Stimulated activated CD8-positive, alpha-beta memory T cell treated with anti-CD3 and anti-CD28 coated beads, Interleukin-7, amount 100 ng/mL, for 24 hours (primary cell): ENCODE measurements around the gene PITPNM1.
"Not testable (repeated sequence)": the region's sequence is repeated elsewhere in the genome, so short reads cannot be mapped to it uniquely, and the experiment has no call there.

Experiments used
- DNase-seq: peaks from one replicate; pipeline ENCODE4 v3.0.0-alpha.2; 2020; ENCODE audit warnings: low read depth

PITPNM1 gene

DNA sequence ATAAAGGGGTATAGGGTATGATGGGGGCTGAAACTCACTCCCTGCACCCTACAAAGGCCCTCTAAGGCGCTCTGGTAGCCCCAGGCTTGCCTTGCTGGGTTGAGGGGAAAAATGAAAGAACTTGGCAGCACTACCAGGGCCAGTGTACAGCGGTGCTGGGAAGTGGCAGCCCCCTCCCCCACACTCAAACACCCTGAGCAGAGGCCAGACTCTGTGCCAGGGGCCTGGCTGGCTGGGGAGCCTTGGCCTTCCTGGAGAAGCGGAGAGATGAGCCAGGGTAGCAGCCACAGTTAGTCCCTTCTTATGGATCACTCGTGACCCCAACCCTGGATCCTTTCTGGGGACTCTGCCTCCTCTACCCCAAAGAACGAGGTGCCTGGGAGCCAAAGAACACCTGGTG is 38.8 kb downstream of the PITPNM1 start:
- DNase-seq: no peak

DNA sequence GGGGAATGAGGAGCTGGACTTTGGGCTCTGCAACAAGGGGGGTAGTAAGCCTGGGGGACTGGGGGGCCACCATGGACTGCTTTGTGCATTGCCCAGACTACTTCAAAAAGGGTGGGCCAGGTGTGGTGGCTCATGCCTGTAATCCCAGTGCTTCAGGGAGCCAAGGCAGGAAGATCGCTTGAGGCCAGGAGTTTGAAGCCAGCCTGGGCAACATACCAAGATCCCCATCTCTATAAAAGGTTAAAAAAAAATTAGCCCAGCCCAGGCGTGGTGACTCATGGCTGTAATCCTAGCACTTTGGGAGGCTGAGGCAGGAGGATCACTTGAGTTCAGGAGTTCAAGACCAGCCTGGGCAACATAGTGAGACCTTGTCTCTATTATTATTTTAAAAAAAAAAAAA is 39.6 kb downstream of the PITPNM1 start:
- not testable (repeated sequence) for DNase-seq

DNA sequence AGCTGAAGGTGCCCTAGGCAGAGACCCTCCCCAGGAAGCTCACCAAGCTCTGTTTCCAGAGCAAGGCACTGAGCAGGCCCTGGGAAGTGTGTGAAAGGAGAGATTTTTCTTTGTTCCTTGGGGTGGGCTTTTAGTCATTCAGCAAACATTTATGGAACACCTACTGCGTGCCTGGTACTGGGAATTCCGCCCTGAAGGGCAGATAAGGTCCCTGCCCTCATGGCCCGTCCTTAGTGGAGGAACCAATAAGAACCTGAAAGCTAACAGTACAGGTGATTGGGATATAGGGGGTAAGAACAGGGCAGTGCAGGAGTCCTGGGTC is 40.0 kb downstream of the PITPNM1 start:
- no peak for DNase-seq

DNA sequence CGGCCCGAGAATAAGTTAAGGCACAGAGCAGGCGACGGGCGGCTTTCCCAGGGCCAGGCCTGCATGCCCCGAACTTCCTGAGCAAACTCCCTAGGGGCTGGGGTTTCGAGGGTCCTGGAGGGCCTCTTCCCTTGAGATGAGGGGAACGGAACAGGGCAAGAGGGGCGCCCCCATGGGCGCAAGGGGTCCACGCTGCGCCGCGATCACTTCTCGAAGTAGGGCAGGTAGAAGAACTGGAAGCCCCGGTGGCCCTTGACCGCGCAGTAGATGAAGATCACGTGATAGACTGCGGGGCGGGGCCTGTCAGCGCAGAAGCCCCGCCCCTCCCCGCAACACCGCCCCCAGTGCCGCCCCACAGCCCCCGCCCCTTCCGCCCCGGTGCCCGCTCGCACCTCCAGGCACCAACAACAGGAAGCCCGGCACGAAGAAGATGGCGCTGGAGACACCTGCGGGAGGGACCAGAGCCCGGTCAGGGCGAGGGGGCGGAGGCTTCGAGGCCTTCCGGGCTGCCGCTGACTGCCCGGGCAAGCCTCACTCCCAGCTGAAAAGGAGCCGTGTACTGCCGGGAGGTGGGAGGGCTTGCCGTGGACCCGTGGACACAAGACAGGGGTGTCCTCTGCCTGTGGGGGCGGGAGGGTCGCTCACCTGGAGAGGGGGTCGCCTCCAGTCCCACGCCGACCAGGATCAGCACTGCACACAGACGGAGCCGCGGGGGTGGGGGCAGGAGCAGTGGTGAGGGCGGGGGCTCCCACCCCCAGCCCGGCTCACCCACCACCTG is 40.6 kb downstream of the PITPNM1 start:
- DNase-seq: peak; percentile 78

DNA sequence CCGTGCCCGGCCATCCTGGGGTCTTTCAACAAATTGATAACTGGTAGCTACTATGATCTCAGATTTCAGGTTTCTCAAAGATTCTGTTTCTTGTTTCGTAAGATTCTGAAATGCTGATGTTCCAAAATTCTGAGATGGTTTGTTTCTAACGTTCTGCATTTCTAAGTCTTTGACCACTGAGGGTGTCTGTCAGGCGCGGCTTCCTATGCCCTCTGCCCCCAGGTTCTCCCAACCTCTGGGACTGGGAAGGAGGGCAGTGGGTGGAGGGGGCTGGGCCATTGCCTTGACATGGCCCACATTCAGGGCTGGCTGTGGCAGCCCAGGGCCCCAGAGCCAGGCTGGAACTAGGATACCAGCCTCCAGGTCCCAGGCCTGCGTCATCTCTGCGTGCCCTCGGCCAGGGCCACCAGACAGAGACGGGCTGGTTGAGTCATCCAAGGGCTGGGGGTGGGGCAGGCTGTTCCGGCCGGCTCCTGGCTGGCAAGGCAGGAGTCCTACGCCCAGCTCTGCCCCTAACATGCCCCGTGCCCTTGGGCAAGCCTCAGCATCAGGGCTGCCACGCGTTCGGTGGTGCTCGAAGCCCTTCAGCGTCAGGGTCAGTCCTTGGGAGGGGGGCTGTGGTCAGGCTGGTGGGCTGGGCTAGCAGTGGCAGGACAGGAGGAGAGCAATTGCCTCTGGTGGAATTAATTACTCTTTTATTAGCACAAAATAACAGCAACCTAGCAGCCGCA is 41.3 kb downstream of the PITPNM1 start:
- no peak for DNase-seq

DNA sequence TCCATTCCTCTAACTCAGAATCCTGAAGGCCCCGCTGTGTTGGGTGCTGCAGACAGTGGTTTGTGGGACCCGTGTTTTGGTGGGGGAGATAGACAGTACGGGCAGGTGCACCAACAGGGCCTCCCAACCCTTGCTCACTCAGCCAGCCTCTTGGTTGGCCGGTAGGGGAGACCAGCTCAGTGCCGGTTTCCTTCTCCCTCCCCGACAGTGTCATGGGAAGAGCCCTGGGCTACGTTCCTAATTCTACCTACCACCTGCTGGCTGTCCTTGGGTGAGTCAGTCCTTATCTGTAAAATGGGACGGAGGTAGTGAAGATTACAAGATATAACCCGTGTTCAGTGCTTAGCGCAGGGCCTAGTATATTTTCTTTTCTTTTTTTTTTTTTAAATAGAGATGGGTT is 42.0 kb downstream of the PITPNM1 start:
- no peak for DNase-seq

DNA sequence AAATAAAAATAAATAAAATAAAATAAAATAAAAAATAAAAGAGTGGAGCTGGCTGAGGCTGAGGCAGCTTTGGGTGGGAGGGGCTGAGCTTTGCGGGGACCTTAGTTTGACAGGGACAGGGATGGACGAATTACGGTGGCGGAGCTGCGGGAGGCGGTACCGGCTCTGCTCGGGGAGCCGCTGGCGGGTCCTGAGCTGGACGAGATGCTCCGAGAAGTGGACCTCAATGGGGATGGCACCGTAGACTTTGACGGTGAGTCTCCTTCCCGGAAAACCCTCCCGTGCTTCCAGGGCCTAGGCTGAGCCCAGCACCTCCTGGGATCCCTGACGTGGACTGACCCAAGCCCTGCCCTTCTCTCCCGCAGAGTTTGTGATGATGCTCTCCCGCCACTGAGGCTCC is 46.9 kb downstream of the PITPNM1 start:
- no peak for DNase-seq

DNA sequence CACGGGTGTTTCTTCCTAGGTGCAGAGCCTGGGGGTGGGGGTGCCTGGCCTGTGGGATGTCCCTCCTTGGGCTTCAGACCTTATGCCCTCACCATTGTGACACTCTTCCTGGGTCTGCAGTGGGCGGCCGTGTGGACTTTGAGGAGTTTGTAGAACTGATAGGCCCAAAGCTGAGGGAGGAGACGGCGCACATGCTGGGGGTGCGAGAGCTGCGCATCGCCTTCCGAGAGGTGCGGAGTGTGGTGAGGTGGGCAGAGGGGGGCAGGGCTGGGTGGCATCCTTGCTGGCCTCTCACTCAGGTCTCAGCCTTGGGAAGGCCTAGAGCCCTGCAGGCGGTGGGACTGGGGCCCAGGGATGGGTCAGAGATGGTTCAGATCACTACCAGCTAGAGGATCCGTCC is 47.7 kb downstream of the PITPNM1 start:
- no peak for DNase-seq

DNA sequence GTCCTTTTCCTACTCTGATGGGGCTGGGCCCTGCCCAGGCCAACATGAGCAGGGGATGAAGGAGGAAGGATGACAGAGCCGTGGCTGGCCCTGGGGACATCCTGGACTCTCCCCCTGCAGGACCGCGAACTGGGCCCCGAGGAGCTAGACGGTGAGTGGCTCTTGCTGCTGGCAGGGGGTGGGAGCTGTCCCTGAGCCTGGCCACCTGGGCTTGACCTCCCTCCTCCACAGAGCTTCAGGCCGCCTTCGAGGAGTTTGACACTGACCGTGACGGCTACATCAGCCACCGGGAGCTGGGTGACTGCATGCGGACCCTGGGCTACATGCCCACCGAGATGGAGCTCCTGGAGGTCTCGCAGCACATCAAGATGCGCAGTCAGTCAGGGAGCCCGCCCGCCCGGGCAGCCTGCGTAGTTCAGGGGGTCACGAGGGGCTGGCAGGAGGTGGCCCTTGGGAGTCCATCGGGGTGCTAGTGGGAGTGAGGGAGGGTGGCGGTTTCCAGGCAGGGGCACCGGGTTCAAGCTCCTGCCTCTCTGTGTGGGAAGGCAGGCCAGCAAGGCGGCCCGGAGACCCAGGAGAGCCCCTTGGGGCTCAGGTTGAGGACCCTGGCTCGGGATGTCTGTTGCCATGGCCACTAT is 49.0 kb downstream of the PITPNM1 start:
- DNase-seq: no peak

DNA sequence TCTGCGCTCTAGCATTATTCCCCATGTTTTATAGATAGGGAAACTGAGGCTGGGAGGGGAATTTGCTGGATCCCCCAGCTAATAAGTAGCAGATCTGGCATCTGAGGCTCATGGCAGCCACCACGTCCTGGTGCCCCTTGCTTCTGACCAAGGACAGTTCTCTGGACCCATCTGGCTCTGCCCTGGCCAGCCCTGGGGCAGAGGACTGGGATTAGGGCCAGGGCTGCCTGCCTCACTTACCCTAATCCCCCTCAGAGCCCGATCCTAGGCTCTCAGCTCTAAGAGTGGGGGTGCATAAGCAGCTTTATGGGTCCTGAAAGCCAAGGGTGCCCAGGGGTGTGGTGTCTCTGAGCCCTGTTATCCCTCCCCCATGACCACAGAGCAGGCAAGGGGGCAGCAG is 50.1 kb downstream of the PITPNM1 start, which contains the start of gene CABP4:
Gene CABP4 (plus strand): TSS at position 301 of the 400 bp plus-strand sequence. CDS start 70 bp downstream, at position 371.
- DNase-seq: no peak

DNA sequence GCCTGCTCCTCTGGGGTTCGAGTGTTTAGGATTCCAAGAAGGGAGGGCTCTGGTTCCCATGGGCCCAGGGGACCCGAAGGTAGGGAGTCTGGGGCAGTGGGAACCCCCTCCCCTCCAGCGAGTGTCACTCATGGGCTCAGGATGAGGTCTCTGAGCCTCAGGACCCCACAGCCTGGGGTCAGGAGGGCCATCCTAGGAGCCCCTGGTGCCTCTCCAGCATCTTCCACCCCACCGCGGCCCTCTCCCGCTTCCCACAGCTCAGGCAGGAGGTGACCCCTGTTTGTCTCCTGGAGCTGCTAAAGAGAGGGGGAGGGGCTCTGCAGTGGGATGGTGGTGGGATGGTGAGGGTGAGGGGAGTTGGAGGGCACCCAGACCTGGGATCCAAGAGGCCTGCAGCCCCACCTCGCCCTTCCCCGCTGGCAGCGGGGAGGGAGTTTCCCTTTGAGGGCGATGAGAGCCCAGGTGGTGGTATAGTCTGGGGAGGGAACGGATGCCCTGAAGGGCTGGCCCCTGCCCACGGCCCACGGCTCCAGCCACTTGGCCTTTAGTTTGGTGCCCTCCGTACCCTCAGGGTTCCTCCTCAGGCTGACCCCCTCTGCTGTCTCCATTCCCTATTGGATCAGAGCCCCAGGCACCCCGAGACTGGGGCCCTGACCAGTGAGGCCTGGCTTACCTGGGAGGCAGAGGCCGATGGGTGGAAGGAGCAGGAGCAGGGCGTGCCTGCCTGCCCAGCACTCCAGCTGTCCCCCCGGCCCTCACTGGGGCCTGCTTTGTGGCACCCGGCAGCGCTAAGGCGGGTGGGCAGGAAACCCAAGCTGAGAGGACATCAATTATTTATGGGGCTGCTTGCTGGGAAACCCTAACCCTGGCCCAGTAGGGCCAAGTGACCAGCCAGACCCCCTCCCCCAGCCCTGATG is 51.1 kb downstream of the PITPNM1 start:
- no peak for DNase-seq

DNA sequence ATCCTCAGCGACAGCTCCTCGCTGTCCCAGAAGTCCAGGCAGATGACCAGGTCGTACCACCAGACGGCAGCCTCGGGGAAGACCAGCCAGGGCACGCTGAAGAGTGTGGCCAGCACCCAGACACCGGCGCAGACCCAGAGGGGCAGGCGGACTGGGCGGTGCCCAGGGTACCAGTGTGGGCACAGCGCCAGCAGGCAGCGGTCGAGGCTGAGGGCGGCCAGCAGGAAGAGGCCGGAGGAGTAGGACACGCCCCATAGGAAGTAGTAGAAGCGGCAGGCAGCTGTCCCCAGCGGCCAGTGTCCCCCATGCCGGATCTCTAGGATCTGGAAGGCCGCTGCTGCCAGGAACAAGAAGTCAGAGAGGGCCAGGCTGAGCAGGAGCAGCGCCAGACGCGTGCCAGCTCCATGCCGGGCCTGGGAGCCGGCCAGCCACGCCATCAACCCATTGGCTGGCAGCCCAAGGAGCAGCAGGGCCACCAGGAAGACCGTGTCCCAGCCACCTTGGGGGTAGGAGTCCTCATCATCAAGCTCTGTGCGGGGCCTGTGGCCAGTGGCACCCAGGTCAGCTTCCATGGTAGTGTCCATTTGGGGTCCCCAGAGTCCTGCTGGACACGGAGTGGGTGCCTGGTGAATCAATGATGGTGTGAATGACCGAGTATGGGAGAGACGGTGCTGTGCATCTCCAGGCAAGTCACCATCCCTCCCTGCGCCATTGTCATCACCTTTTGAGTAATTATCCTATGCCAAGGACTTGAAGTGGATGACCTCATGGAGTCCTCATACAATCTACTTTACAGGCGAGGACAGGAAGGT is 52.8 kb downstream of the PITPNM1 start, which contains the start of gene GPR152:
Gene GPR152 (minus strand): TSS at position 589 of the 812 bp plus-strand sequence. CDS start 5 bp downstream, at position 584.
- DNase-seq: no peak

DNA sequence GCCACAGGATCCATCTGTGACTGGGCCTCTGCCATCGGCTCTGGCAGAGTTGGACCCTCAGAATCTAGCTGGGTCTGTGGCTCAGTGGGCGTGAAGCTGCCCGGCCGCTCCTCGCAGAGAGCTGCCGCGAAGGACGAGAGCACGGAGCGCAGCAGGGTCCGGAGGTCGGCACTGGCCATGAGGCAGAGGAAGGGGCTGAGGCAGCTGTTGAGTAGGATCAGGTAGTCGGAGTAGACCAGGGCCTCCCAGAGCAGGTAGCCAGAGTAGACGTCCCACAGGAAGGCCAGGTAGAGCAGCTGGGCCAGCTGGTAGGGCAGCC is 53.5 kb downstream of the PITPNM1 start:
- DNase-seq: no peak

DNA sequence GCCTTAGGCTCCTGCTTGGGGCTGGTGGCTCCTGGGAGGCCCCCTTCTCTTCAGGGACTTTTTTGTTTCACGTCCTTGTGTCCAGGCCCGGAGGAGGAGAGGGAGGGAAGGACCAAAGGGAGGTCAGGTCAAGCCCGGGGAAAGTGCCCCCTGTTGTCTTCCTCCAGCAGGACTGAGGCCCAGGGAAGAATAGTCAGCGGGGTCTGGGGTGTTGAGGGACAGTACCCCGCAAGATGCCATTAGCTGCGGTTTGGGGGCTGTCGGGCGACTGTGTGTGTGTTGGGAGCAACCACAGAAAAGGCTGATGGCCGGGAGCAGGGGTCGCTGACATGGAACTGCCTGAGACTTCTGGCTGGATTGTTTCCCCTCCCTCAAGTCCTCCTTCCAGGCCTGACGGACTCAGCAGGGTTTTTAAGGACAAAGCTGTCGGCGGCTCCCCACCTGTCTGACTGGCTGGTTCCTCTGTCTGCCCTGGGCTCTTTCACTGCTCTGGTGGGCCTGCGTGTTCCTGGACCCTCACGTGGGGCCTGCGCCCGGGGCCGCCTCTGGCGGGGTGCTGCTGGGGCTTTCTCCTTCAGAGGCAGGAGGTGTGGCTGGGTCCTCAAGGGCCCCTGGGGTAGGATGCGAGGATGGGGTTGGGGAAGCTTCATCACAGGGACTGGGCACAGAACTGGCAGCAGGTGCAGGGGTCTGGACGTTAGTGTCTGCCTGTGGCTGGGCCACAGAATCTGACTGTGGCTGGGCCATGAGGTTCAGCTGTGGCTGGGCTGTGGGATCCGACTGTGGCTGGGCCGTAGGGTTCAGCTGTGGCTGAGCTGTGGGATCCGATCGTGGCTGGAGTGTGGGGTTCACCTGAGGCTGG is 54.1 kb downstream of the PITPNM1 start:
- DNase-seq: no peak

DNA sequence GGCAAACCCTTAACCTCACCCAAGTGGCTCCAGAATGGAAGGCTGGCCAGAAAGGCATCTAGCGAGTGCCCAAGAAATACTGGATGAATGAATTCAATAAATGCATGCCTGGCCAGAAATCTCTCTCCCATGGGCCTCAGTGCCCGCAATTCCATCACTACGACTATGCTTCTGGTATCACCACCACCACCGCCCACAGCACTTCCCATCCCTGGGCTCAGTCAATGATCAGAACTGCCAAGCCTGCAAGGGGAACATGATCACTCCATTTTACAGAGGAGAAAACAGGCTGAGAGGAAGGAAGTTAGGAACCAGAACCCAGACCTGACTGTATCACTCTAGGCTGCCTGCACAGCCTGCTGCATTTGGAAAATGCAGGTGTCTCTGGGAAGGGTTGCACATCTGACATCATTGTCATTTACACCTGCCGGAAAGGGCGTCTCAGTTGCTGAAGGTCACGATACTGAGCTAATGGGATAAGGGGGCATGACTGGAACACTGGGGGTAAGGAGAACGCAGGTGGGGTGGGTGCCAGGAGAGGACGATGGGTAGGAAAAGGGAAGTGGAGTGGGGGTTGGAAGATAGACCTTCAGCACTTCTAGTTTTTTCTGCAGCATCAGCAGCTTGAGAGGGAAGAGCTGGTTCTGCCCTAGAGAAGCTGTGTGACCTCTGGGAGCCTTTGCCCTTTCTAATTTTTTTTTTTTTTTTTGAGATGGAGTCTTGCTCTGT is 55.9 kb downstream of the PITPNM1 start:
- no peak for DNase-seq

DNA sequence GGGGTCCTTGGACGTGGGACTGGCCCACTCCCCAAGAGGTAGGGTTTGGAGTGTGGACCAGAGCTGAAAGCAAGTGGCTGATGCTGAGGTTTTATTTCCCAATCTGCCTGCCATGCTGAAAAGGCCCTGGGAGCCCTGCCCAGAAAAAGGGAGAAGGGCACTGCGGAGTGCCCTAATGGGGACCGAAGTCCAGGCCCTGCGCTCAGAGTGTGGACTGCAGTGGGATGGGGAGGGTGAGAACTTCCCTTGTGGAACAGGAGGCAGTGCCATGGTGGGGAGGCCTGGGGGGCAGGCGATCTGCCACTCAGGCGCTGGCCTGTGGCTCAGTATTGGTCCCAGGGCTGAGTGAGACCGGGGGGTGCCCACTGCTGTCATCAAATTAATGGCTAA is 56.9 kb downstream of the PITPNM1 start:
- no peak for DNase-seq

DNA sequence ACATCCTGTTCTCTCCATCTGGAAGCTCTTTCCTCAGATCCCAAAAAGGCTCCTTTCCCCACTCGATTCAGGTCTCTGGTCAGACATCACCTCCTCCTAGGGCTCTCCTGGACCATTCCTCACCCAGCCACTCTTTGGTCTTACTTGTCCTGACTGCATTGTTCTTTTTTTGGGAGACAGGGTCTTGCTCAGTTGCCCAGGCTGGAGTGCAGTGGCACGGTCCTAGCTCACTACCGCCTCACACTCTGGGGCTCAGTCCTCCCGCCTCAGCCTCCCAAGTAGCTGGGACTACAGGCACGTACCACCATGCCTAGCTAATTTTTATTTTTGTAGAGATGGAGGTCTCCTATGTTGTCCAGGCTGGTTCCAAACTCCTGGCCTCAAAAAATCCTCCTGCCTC is 59.6 kb downstream of the PITPNM1 start:
- no peak for DNase-seq

DNA sequence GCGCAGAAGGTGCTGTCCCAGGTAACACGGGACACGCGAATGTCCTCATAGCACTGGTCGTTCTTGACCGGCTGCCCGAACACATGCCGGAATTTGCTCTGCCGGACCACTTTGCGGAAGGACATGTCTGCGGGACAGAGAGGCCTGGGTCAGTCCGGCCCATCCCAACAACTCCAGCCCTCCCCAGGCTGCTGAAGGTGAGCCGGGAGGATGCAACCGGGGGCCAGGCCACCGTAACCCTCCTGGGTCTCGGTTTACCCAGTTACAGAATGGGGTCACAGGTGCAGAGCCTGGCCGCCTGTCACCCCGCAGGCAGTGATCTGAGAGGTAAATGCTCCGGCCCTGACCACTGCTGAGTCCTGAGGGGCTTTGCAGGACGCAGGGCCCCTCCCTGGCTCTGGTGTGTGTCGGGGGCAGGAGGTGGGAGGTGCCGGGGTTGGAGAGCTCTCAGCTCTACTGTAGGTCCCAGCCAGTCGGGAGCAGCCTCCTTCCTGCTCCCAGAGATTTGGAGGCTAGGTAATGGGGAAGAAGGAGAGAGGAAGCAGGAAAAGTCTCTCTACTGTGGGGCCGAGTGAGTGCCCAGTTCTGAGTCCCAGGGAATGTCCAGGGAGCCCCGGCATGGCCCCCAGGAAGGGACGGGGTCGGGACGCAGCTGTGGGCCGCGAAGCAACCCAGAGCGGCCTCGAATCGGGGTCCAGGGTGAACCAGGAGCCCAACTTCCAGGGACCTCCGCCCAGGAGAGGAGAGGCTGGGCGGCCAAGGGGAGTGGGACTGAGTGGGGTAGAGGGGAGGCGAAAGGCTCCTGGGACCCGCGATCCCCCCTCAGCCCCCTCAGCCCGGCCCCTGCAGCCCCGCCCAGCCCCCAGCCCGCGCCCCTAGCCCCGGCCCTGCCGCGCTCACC is 62.4 kb downstream of the PITPNM1 start:
- DNase-seq: no peak
